Measurements from ENCODE around the gene TP53. TPM values are rescaled to one million over a fixed set of nuclear protein-coding genes. Genes with fewer than 3 reads are reported as not detected.

Gene TP53
- total RNA-seq, 1 donor from 2014 or later: 41.7 TPM

DNA sequence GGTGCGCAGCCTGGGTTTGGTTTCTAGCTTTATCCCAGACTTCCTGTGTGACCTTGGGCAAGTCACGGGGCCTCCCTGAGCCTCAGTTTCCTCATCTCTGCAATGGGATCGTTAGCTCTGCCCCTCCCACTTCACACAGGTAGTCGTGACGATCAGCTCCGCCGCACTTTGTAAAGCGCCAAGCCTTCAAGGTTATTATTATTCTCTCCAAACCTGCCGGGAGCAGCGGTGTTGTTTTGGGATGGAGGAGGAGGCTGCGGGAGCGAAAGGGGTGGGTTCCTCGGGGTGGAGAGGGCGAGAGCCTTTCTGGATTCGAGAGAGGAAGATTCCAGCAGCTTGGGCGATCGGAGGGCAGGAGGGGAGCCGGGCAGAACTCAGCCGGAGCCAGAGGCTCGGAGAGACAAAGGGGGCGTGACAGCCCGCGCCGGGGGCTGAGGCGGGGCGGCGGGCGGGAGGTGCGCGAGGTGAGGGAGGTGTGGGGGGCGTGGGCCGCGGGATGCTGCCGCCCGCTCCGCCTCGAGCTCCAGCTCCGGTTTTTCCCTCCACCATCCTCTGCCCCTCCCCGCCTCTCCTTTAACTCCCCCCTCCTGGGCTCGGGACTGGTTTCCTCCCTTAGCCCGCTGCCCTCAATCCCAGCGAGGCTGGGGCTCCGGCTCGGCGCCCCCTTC is 17.4 kb upstream of the TP53 start, which contains the start of gene EFNB3:
Gene EFNB3, plus strand, starts transcription at position 602 of the 668 bp plus-strand sequence. CDS start 397 bp downstream, outside the sequence.
- H3K9me3 ChIP-seq: no peaks in the 10 kb centered on the region
- H3K36me3 ChIP-seq: peaks cover 9% of the 10 kb centered on the region
- ATAC-seq: peak; percentile 34
- no peak for DNase-seq
- H3K27me3 ChIP-seq: peaks cover 56% of the 10 kb centered on the region
- H3K27ac ChIP-seq: no peak within 1 kb of the TSS
- intact Hi-C loops (cut with DNase I): no loop called here
- H3K4me1 ChIP-seq: peaks cover 12% of the 10 kb centered on the region
- H3K4me3 ChIP-seq: peak within 1 kb of the TSS; percentile 10
- TF ChIP-seq, protein P1, sequence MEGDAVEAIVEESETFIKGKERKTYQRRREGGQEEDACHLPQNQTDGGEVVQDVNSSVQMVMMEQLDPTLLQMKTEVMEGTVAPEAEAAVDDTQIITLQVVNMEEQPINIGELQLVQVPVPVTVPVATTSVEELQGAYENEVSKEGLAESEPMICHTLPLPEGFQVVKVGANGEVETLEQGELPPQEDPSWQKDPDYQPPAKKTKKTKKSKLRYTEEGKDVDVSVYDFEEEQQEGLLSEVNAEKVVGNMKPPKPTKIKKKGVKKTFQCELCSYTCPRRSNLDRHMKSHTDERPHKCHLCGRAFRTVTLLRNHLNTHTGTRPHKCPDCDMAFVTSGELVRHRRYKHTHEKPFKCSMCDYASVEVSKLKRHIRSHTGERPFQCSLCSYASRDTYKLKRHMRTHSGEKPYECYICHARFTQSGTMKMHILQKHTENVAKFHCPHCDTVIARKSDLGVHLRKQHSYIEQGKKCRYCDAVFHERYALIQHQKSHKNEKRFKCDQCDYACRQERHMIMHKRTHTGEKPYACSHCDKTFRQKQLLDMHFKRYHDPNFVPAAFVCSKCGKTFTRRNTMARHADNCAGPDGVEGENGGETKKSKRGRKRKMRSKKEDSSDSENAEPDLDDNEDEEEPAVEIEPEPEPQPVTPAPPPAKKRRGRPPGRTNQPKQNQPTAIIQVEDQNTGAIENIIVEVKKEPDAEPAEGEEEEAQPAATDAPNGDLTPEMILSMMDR (IDR thresholded peaks at IDR 0.05): no peak

DNA sequence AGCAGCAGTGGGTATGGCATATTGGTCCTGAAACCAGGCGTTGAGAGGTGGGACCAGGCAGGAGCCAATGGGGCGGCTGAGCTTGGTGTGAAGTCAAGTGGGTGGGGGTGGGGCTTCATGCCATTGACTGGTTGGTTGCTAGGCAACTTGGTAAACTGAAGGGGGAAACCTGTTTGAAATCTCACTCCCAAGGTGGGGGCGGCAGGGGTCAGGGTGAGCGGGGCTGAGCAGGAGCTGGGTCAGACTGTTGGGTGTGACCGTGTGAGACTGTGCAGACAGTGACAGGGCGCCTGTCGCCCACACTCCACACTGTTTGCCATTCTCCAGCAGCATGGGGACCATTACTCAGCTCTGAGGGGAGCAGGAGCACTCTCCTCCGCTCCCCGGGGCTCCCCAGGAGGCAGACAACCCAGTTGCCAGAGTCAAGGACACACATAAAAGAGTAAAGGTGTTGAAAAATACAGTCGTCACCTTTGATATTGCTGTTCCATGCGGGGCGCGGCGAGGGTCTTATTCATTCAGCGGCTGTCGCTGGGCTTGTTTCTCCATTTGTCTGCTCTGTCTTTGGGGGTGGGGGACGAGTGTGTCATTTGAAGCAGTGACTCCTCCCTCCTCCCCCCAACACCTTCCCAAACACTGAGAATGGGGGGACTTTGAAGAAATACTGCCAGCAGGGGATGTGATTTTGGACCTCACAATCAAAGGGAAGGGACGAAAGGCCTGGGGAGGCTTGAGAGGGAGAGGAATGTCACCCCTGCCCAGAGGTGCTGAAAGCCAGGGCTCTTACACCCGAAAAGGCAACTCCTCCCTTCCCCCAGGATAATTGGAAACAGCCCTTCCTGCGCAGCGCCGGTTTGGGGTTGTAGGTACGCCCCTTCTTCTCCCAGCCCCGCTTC is 16.5 kb upstream of the TP53 start:
- peaks cover 12% of the 10 kb centered on the region for H3K4me1 ChIP-seq
- TF ChIP-seq, protein P1 (IDR thresholded peaks at IDR 0.05): no peak
- intact Hi-C loops (cut with DNase I): no loop called here
- no peak overlapping the region for H3K27ac ChIP-seq
- DNase-seq: no peak
- H3K9me3 ChIP-seq: no peaks in the 10 kb centered on the region
- peak; percentile 6 for ATAC-seq
- no peak overlapping the region for H3K4me3 ChIP-seq
- peaks cover 9% of the 10 kb centered on the region for H3K36me3 ChIP-seq
- peaks cover 56% of the 10 kb centered on the region for H3K27me3 ChIP-seq

DNA sequence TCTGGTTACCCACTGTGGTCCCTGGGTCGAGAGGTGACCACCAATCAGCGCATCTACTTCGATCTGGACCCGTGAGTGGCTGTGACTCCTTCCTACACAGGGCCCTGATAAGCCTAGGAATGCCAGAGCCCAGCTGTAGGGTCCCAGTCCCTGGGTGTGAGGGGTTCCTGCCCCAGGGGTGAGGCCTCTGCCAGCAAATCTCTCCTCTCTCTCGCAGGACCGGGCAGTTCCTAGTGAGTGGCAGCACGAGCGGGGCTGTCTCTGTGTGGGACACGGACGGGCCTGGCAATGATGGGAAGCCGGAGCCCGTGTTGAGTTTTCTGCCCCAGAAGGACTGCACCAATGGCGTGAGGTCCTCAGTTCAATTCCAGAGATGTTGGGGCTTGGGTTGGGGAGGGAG is 15.5 kb upstream of the TP53 start:
- DNase-seq (no peak), ATAC-seq (no peak)
- Histone ChIP-seq H3K9me3 (no peaks in the 10 kb centered on the region), H3K27ac (no peak overlapping the region), H3K36me3 (peaks cover 9% of the 10 kb centered on the region), H3K4me3 (no peak overlapping the region), H3K4me1 (peaks cover 12% of the 10 kb centered on the region), H3K27me3 (peaks cover 48% of the 10 kb centered on the region)
- intact Hi-C loops (cut with DNase I): no loop called here
- TF ChIP-seq, protein P1 (IDR thresholded peaks at IDR 0.05): no peak

DNA sequence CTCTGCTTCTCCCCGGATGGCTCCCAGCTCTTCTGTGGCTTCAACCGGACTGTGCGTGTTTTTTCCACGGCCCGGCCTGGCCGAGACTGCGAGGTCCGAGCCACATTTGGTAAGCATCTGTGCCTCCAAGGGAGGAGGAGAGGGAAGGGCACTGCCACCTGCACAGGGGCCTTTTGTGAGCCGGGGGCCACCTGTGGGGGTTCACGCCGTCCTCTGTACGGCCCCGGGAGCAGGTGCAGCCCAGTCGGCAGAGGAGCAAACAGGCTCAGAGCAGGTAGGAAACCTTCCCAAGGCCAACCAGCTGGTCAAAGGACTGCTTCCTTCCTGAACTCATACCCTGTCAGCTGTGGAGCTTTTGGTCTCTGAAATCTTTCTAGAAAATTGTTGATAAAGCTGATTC is 14.4 kb upstream of the TP53 start:
- Histone ChIP-seq H3K9me3 (no peaks in the 10 kb centered on the region), H3K27me3 (peaks cover 37% of the 10 kb centered on the region), H3K36me3 (peaks cover 9% of the 10 kb centered on the region), H3K27ac (no peak overlapping the region), H3K4me1 (peaks cover 12% of the 10 kb centered on the region), H3K4me3 (no peak overlapping the region)
- TF ChIP-seq, protein P1 (IDR thresholded peaks at IDR 0.05): no peak
- DNase-seq: no peak
- no peak for ATAC-seq
- intact Hi-C loops (cut with DNase I): no loop called here

DNA sequence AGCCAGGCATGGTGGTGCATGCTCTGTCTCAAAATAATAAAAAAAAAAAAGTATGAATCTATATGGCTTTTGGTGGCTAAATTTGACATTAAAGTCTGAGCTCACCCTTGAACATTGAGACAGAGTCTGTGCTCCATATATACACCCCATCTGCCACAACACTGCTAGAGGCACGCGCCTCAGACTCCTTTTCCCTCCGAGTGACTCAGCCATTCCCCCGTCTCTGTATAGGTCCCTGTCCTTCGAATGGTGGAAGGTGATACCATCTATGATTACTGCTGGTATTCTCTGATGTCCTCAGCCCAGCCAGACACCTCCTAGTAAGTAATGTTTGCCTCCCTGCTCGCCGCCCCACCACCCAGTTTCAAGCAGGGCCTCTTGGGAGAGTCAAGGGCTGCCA is 13.2 kb upstream of the TP53 start:
- ATAC-seq (no peak), DNase-seq (no peak)
- Histone ChIP-seq H3K9me3 (no peaks in the 10 kb centered on the region), H3K27me3 (peaks cover 25% of the 10 kb centered on the region), H3K4me1 (peaks cover 12% of the 10 kb centered on the region), H3K36me3 (peaks cover 9% of the 10 kb centered on the region), H3K27ac (no peak overlapping the region), H3K4me3 (no peak overlapping the region)
- intact Hi-C loops (cut with DNase I): no loop called here
- TF ChIP-seq, protein P1 (IDR thresholded peaks at IDR 0.05): no peak

All from upper lobe of right lung (tissue), 1 donor.